HCT116 (cell line): ENCODE results near the gene ARHGEF19. TPM values are rescaled to one million over a fixed set of nuclear protein-coding genes. Genes with fewer than 3 reads are reported as not detected.

Source experiments
- ATAC-seq: fragments of 200-7000 bp; cut with Tn5 transposase; 2 replicates; pipeline ENCODE4 v1.9.1; 2020; ENCODE audit warnings: mild to moderate bottlenecking, moderate library complexity
- BruUV-seq: library from RNA; stranded (reverse); fragments of 400-500 nt; replicated peaks from 2 replicates; lab custom pipeline; 2021; lab: Mats Ljungman, UMichigan
- CTCF ChIA-PET: fragments of 300-600 bp; sonication (Branson Sonifier 250); formaldehyde crosslinking; loops from one replicate; lab custom pipeline; 2021; ENCODE audit warnings: antibody characterized with exemption; lab: Charles Lee
- POLR2A ChIA-PET: fragments of 300-600, 350-600 bp; sonication (Branson Sonifier 250); formaldehyde crosslinking; loops from one replicate; lab custom pipeline; 2021; ENCODE audit warnings: antibody characterized with exemption; lab: Charles Lee
- RAD21 ChIA-PET, 2 experiments: fragments of 300-600 bp; sonication (Branson Sonifier 250); formaldehyde crosslinking; loops; one replicate each; lab custom pipeline; 2023; ENCODE audit warnings: low total read pairs in 2 of 2; ENCODE audit not compliant: uncharacterized antibody in 2 of 2, unreplicated experiment in 2 of 2, low non-redundant PET in 1 of 2; lab: Charles Lee
- DNase-seq: peaks from one replicate; pipeline ENCODE4 v3.0.0-alpha.2; 2010; ENCODE audit warnings: low read depth, low spot score
- H2AFZ ChIP-seq: fragments of 200-600 bp; shearing (Covaris generic), sonication (generic); 2 replicates; pipeline ENCODE4 v1.6.1; 2017; ENCODE audit warnings: low read depth, mixed run types, mixed read lengths, antibody characterized with exemption, low read length; ENCODE audit not compliant: poor library complexity, severe bottlenecking
- H3K27ac ChIP-seq: 2 replicates; pipeline ENCODE4 v1.5.1; 2012; ENCODE audit warnings: low read depth, low read length
- H3K27me3 ChIP-seq: fragments of 200-600 bp; sonication (generic); 2 replicates; pipeline ENCODE4 v1.6.1; 2016; ENCODE audit warnings: mixed run types, low read length, mixed read lengths; ENCODE audit not compliant: insufficient read depth
- H3K36me3 ChIP-seq, 2 experiments: fragments of 200-500 bp in 1 of 2; fragments of 200-600 bp in 1 of 2; sonication (Bioruptor generic) in 1 of 2; sonication (generic) in 1 of 2; 2 replicates each; pipeline versions ENCODE4 v1.5.1 to v1.6.1; 2014 to 2016; ENCODE audit warnings: low read length in 2 of 2, inconsistent platforms in 1 of 2, mixed read lengths in 1 of 2, mixed run types in 1 of 2; ENCODE audit not compliant: insufficient read depth in 2 of 2, control insufficient read depth in 1 of 2
- H3K4me1 ChIP-seq, 2 experiments: fragments of 200-600 bp in 1 of 2; sonication (generic) in 1 of 2; 2 replicates each; pipeline versions ENCODE4 v1.5.1 to v1.6.1; 2012 to 2017; ENCODE audit warnings: low read length in 2 of 2, inconsistent platforms in 1 of 2, mild to moderate bottlenecking in 1 of 2, mixed read lengths in 1 of 2, mixed run types in 1 of 2, moderate library complexity in 1 of 2; ENCODE audit not compliant: insufficient read depth in 2 of 2, control insufficient read depth in 1 of 2
- H3K4me2 ChIP-seq: fragments of 200-600 bp; sonication (generic); 2 replicates; pipeline ENCODE4 v1.6.1; 2017; ENCODE audit warnings: mixed run types, low read length, mixed read lengths
- H3K4me3 ChIP-seq, 2 experiments: fragments of 200-600 bp in 1 of 2; sonication (generic) in 1 of 2; replicated peaks in 1 of 2; 2 replicates each; pipeline ENCODE4 v1.5.1; 2011 to 2016; ENCODE audit warnings: low read length in 2 of 2, control low read depth in 1 of 2, low read depth in 1 of 2, mild to moderate bottlenecking in 1 of 2, mixed read lengths in 1 of 2, mixed run types in 1 of 2
- H3K79me2 ChIP-seq: fragments of 200-600 bp; sonication (generic); 2 replicates; pipeline ENCODE4 v1.6.1; 2017; ENCODE audit warnings: mild to moderate bottlenecking, mixed run types, low read length, moderate library complexity, mixed read lengths; ENCODE audit not compliant: insufficient read depth
- H3K9ac ChIP-seq: fragments of 200-600 bp; sonication (generic); 2 replicates; pipeline ENCODE4 v1.6.1; 2016; ENCODE audit warnings: low read length, mixed read lengths
- H3K9me2 ChIP-seq: fragments of 200-600 bp; sonication (generic), shearing (Covaris generic); 2 replicates; pipeline ENCODE4 v1.6.1; 2017; ENCODE audit warnings: mixed run types, mild to moderate bottlenecking, moderate library complexity; ENCODE audit not compliant: insufficient read depth
- H3K9me3 ChIP-seq, 2 experiments: fragments of 200-500 bp in 1 of 2; fragments of 200-600 bp in 1 of 2; sonication (Bioruptor generic) in 1 of 2; sonication (generic) in 1 of 2; 2 replicates each; pipeline ENCODE4 v1.6.1; 2014 to 2017; ENCODE audit warnings: low read length in 2 of 2, mixed read lengths in 2 of 2, inconsistent platforms in 1 of 2, low read depth in 1 of 2, mild to moderate bottlenecking in 1 of 2, mixed run types in 1 of 2, moderate library complexity in 1 of 2; ENCODE audit not compliant: control insufficient read depth in 1 of 2, insufficient read depth in 1 of 2
- H4K20me1 ChIP-seq: fragments of 200-600 bp; sonication (generic), shearing (Covaris generic); 2 replicates; pipeline ENCODE4 v1.6.1; 2017; ENCODE audit warnings: mixed run types, mild to moderate bottlenecking, moderate library complexity; ENCODE audit not compliant: insufficient read depth
- CEBPB ChIP-seq: IDR thresholded peaks from 2 replicates; pipeline ENCODE4 v1.6.1; 2012; ENCODE audit warnings: low read depth
- POLR2A ChIP-seq: IDR thresholded peaks from 2 replicates; pipeline ENCODE4 v1.7.0; 2011; ENCODE audit warnings: borderline replicate concordance; ENCODE audit not compliant: insufficient read depth, insufficient read length; ENCODE audit errors: extremely low read depth
- RAD21 ChIP-seq: IDR thresholded peaks from 2 replicates; pipeline ENCODE4 v1.6.1; 2012; ENCODE audit warnings: low read depth, mild to moderate bottlenecking
- intact Hi-C: fragments of 100-400 bp; cut with micrococcal nuclease; formaldehyde crosslinking; loops from 2 replicates; pipeline ENCODE4 v1.10.0; 2022
- total RNA-seq: library from RNA; stranded (reverse); gene quantifications from one replicate; pipeline ENCODE4 v1.2.1, GENCODE V29; 2021; ENCODE audit not compliant: unreplicated experiment
- TF ChIP-seq, protein P1 (sequence below): IDR thresholded peaks from 2 replicates; pipeline ENCODE4 v1.6.1; 2012; ENCODE audit warnings: low read depth

ARHGEF19 gene
- total RNA-seq, 1 experiment from 2014 or later, result 59.7 TPM

DNA sequence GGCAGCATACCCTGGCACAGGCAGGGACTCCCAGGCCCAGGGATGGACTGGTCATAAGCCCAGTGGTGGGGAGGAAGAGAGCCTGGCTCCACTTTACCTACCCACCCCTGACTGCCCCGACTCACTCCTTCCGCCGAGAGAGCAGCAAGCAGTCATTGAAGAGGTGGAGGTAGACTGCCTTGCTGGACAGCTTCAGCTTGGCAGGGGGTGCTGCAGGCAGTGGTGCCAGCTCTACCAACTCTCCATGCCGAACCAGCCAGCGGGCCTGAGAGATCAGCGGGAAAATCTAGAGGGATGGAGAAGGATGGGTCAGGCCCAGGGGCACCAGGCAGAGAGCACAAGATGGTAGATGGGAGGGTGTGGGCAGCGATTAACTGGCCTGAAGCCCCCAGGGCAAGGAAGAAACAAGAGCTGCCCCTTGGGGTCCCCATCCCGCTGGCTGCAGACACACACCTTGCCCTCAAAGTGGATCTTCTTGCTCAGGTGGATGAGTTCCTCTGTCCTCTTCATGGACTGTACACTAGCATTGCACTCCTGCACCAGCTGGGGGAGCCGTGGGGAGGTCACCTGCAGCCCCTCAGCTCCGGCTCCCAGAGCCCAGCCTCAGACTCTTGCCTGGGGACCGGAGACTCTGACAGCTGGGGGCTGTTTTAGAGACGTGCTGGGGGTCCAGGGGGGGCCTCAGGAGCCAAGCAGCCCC is 7.7 kb downstream of the ARHGEF19 start (continued):
- TF ChIP-seq, protein P1, sequence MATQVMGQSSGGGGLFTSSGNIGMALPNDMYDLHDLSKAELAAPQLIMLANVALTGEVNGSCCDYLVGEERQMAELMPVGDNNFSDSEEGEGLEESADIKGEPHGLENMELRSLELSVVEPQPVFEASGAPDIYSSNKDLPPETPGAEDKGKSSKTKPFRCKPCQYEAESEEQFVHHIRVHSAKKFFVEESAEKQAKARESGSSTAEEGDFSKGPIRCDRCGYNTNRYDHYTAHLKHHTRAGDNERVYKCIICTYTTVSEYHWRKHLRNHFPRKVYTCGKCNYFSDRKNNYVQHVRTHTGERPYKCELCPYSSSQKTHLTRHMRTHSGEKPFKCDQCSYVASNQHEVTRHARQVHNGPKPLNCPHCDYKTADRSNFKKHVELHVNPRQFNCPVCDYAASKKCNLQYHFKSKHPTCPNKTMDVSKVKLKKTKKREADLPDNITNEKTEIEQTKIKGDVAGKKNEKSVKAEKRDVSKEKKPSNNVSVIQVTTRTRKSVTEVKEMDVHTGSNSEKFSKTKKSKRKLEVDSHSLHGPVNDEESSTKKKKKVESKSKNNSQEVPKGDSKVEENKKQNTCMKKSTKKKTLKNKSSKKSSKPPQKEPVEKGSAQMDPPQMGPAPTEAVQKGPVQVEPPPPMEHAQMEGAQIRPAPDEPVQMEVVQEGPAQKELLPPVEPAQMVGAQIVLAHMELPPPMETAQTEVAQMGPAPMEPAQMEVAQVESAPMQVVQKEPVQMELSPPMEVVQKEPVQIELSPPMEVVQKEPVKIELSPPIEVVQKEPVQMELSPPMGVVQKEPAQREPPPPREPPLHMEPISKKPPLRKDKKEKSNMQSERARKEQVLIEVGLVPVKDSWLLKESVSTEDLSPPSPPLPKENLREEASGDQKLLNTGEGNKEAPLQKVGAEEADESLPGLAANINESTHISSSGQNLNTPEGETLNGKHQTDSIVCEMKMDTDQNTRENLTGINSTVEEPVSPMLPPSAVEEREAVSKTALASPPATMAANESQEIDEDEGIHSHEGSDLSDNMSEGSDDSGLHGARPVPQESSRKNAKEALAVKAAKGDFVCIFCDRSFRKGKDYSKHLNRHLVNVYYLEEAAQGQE, result no peak

DNA sequence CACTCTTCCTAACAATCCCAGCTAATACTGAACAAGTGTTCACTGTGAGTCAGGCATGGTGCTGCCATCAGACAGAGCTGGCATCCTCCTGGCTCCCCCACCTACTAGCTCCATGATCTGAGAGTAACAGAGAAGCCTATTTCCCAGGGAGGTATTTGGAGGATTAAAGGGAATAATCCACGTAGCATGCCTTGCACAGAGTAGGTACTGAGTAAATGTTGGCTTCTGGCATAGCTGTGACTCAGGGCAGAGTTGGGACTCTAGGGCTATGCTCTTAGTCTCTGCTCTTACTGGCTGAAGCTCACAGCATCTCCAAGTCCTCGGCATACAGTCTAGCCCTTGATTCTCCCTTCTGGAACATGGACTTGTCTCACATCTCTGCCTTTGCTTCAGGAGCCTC is 8.2 kb downstream of the ARHGEF19 start:
- Histone ChIP-seq H2AFZ (no peak overlapping the region), H3K36me3 (peaks cover 15 to 27% of the 10 kb centered on the region in 2 experiments; a peak in 3 of 4 replicates), H4K20me1 (no peaks in the 10 kb centered on the region), H3K4me2 (no peak overlapping the region), H3K79me2 (peaks cover 9% of the 10 kb centered on the region; the same call in 1 of the 2 replicates), H3K9me2 (no peaks in the 10 kb centered on the region), H3K27ac (no peak overlapping the region), H3K9ac (no peak overlapping the region), H3K9me3 (no peaks in the 10 kb centered on the region), H3K27me3 (no peaks in the 10 kb centered on the region), H3K4me3 (no peak overlapping the region), H3K4me1 (peaks cover 19 to 34% of the 10 kb centered on the region in 2 experiments)
- intact Hi-C loops, result no loop called here
- RAD21 ChIA-PET, result no interaction called here
- POLR2A ChIA-PET, result no interaction called here
- BruUV-seq, result no TSS peak
- no peak for TF ChIP-seq POLR2A
- no peak for TF ChIP-seq CEBPB
- TF ChIP-seq RAD21, result no peak
- CTCF ChIA-PET, result interaction anchor here (1.2 kb wide), 1 partner anchor 125 kb away, joined by 3 read pairs; no protein-coding TSS in a partner anchor
- ATAC-seq, result no peak
- no peak for DNase-seq
